ENCODE measurements around the gene MRGPRD. TPM values are rescaled to one million over a fixed set of nuclear protein-coding genes. Genes with fewer than 3 reads are reported as not detected.

MRGPRD gene
- total and polyA plus RNA-seq, 9 donors: not detected

DNA sequence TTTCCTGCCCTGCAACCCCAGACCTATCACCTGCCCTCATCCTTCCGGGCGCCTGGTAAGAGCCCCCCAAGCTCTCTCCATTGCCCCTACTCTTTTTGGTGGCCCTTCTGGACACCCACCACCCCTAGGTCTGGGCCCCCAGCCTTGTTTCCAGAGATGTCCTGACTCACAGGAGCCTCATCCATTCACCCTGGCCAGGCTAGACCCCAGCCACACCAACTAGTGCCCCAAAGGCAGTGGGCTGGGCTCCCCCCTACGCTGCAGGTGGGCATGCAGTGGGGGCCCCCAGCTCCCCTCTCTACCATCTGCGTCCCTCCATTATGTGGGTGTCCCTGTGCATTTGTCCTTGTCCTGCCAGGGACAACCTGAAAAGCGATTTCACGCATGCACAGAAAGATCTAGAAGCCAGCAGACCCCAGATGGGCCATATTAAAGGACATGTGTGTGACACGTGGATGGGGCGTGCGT is 30.9 kb upstream of the MRGPRD start:
- Histone ChIP-seq H3K36me3 (no peaks in the 10 kb centered on the region), H3K9me3 (no peaks in the 10 kb centered on the region), H3K27me3 (no peaks in the 10 kb centered on the region), H3K4me1 (ENCODE audit: insufficient read depth) (peaks cover 40% of the 10 kb centered on the region), H3K27ac (peak overlapping the region; percentile 86 to 90), H3K4me3 (peak overlapping the region; percentile 67)
- WGBS, 3 donors: 32 to 35% (median 33%) methylated on average over 9 of the region's 9 CpGs
- TF ChIP-seq CTCF (IDR thresholded peaks at IDR 0.05): no peak
- TF ChIP-seq EP300 (IDR thresholded peaks at IDR 0.05): no peak
- no peak for TF ChIP-seq POLR2A (IDR thresholded peaks at IDR 0.05)
- intact Hi-C loops (cut with DNase I): loop anchor here (2.0 to 10.0 kb wide), 4 partner anchors 36 to 167 kb away; partner anchors contain the start of genes TPCN2 (in 4 of the 4) and CPT1A (in 1 of the 4)
- DNase-seq: peak in 3 of 5 donors; percentile 47 to 54 (median 47)

- 4 to 5% (median 5%) methylated on average over 26 to 43 of the region's 43 CpGs for WGBS, 3 donors
- peaks cover 40% of the 10 kb centered on the region for H3K4me1 ChIP-seq (ENCODE audit: insufficient read depth)
Measured at GRCh38 chr11:69010964-69011623, 30.3 kb upstream of the MRGPRD start.

GRCh38 chr11:69010361-69010891 is 29.6 kb upstream of the MRGPRD start:
- Histone ChIP-seq H3K4me1 (ENCODE audit: insufficient read depth) (peaks cover 38% of the 10 kb centered on the region), H3K27me3 (no peaks in the 10 kb centered on the region), H3K36me3 (no peaks in the 10 kb centered on the region), H3K9me3 (no peaks in the 10 kb centered on the region), H3K4me3 (peak overlapping the region; percentile 67), H3K27ac (peak overlapping the region; percentile 86 to 90)
- intact Hi-C loops (cut with DNase I): loop anchor here (5.0 to 10.0 kb wide), 3 partner anchors 37 to 166 kb away; partner anchors contain the start of genes TPCN2 (in 3 of the 4) and CPT1A (in 1 of the 4)
- TF ChIP-seq CTCF (IDR thresholded peaks at IDR 0.05) (no peak), EP300 (IDR thresholded peaks at IDR 0.05) (no peak), POLR2A (IDR thresholded peaks at IDR 0.05) (no peak)
- 25 to 44% (median 34%) methylated on average over 9 of the region's 9 CpGs for WGBS, 3 donors
- peak in 2 of 5 donors; percentile 28 to 51 for DNase-seq

More at GRCh38 chr11:69010964-69011623, 30.3 kb upstream of the MRGPRD start:
- peak; percentile 87 to 93 (median 89) for DNase-seq
- Histone ChIP-seq H3K36me3 (no peaks in the 10 kb centered on the region), H3K27me3 (no peaks in the 10 kb centered on the region), H3K9me3 (no peaks in the 10 kb centered on the region), H3K4me3 (peak overlapping the region; percentile 67), H3K27ac (peak overlapping the region; percentile 86 to 90)
- intact Hi-C loops (cut with DNase I): loop anchor here (5.0 to 10.0 kb wide), 3 partner anchors 36 to 166 kb away; partner anchors contain the start of genes TPCN2 (in 3 of the 4) and CPT1A (in 1 of the 4)
- TF ChIP-seq EP300 (IDR thresholded peaks at IDR 0.05): no peak
- TF ChIP-seq POLR2A (IDR thresholded peaks at IDR 0.05): no peak
- TF ChIP-seq CTCF (IDR thresholded peaks at IDR 0.05): no peak

DNA sequence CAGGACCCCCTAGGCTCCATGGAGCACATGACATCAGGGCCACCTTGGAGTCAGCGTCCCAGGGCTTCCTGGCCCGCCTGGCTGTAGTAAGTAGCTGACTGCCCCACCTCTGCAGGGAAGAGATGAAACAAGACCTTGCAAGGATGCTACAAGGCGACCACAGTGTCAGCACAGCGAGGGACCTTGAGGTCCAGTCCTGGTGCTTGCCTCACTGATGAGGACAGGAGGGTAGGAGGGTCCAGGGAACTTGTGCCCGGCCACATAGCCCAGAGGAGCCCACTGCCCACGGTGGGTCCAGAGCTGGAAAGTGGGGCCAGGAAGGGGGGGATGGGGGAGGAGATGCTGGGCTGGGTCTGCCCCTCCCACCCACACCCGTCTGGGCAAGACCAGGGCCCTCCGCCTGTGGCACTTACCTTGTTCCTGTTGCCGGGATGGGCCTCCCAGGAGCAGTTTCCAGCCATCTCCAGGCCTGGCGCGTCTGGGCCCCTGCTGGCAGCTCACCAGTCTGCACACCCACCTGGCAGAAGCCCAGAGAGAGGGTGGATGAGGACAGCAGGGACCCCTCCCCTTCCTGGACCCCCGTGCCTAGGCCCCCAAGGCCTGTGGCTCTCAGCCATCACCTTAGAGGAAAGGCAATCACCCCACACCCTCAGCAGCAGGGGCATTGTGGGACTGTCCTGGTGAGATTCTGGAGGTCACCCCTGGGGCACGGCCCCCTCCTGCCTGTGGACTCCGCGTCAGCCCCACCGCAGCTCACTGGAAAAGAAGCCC is 28.8 kb upstream of the MRGPRD start:
- peak overlapping the region; percentile 67 for H3K4me3 ChIP-seq
- DNase-seq: peak; percentile 32 to 67 (median 62)
- 48 to 57% (median 53%) methylated on average over 14 to 16 of the region's 16 CpGs for WGBS, 3 donors
- H3K36me3 ChIP-seq: no peaks in the 10 kb centered on the region
- no peaks in the 10 kb centered on the region for H3K27me3 ChIP-seq
- no peak for TF ChIP-seq EP300 (IDR thresholded peaks at IDR 0.05)
- no peak for TF ChIP-seq POLR2A (IDR thresholded peaks at IDR 0.05)
- TF ChIP-seq CTCF (IDR thresholded peaks at IDR 0.05): no peak
- intact Hi-C loops (cut with DNase I): loop anchor here (5.0 to 10.0 kb wide), 5 partner anchors 38 to 165 kb away; partner anchors contain the start of genes TPCN2 (in 3 of the 4), CPT1A (in 1 of the 4), IGHMBP2 (in 1 of the 4) and MRPL21 (in 1 of the 4)
- peaks cover 30% of the 10 kb centered on the region for H3K4me1 ChIP-seq (ENCODE audit: insufficient read depth)
- peak overlapping the region; percentile 86 to 90 for H3K27ac ChIP-seq
- no peaks in the 10 kb centered on the region for H3K9me3 ChIP-seq
